ENCODE data around the gene MRPS27. TPM values are rescaled to one million over a fixed set of nuclear protein-coding genes. Genes with fewer than 3 reads are reported as not detected.

Gene MRPS27
- total RNA-seq, 1 donor from 2014 or later: 57.7 TPM

GRCh38 chr5:72185496-72186329 is 134.3 kb downstream of the MRPS27 start:
- TF ChIP-seq CTCF (IDR thresholded peaks at IDR 0.05): no peak
- H3K27ac Mint-ChIP-seq (ENCODE audit: unreplicated experiment): peak overlapping the region; percentile 23

GRCh38 chr5:72184408-72184807 is 135.6 kb downstream of the MRPS27 start:
- H3K27me3 Mint-ChIP-seq (ENCODE audit: unreplicated experiment): no peaks in the 10 kb centered on the region
- no peak overlapping the region for H3K4me3 Mint-ChIP-seq (ENCODE audit: unreplicated experiment)
- no peak for TF ChIP-seq CTCF (IDR thresholded peaks at IDR 0.05)
- H3K27ac Mint-ChIP-seq (ENCODE audit: unreplicated experiment): no peak overlapping the region
- H3K4me1 Mint-ChIP-seq (ENCODE audit: unreplicated experiment): peaks cover 31% of the 10 kb centered on the region
- no peak for DNase-seq (ENCODE audit: extremely low spot score, unreplicated experiment)
- H3K36me3 Mint-ChIP-seq (ENCODE audit: unreplicated experiment): peaks cover 58% of the 10 kb centered on the region
- H3K9me3 Mint-ChIP-seq (ENCODE audit: unreplicated experiment): no peaks in the 10 kb centered on the region

More at GRCh38 chr5:72185496-72186329, 134.3 kb downstream of the MRPS27 start:
- Mint-ChIP-seq H3K9me3 (ENCODE audit: unreplicated experiment) (no peaks in the 10 kb centered on the region), H3K36me3 (ENCODE audit: unreplicated experiment) (peaks cover 68% of the 10 kb centered on the region), H3K27me3 (ENCODE audit: unreplicated experiment) (no peaks in the 10 kb centered on the region), H3K4me1 (ENCODE audit: unreplicated experiment) (peaks cover 18% of the 10 kb centered on the region), H3K4me3 (ENCODE audit: unreplicated experiment) (no peak overlapping the region)
- DNase-seq (ENCODE audit: extremely low spot score, unreplicated experiment): no peak

GRCh38 chr5:72183101-72183520 is 136.9 kb downstream of the MRPS27 start:
- H3K4me1 Mint-ChIP-seq (ENCODE audit: unreplicated experiment): peaks cover 42% of the 10 kb centered on the region
- no peak for DNase-seq (ENCODE audit: extremely low spot score, unreplicated experiment)
- H3K9me3 Mint-ChIP-seq (ENCODE audit: unreplicated experiment): no peaks in the 10 kb centered on the region
- peaks cover 49% of the 10 kb centered on the region for H3K36me3 Mint-ChIP-seq (ENCODE audit: unreplicated experiment)
- no peak for TF ChIP-seq CTCF (IDR thresholded peaks at IDR 0.05)
- no peaks in the 10 kb centered on the region for H3K27me3 Mint-ChIP-seq (ENCODE audit: unreplicated experiment)
- no peak overlapping the region for H3K4me3 Mint-ChIP-seq (ENCODE audit: unreplicated experiment)
- peak overlapping the region; percentile 36 for H3K27ac Mint-ChIP-seq (ENCODE audit: unreplicated experiment)

GRCh38 chr5:72182686-72183085 is 137.4 kb downstream of the MRPS27 start:
- TF ChIP-seq CTCF (IDR thresholded peaks at IDR 0.05): no peak
- H3K4me1 Mint-ChIP-seq (ENCODE audit: unreplicated experiment): peaks cover 45% of the 10 kb centered on the region
- DNase-seq (ENCODE audit: extremely low spot score, unreplicated experiment): no peak
- H3K36me3 Mint-ChIP-seq (ENCODE audit: unreplicated experiment): peaks cover 46% of the 10 kb centered on the region
- H3K4me3 Mint-ChIP-seq (ENCODE audit: unreplicated experiment): no peak overlapping the region
- H3K27ac Mint-ChIP-seq (ENCODE audit: unreplicated experiment): peak overlapping the region; percentile 73
- H3K27me3 Mint-ChIP-seq (ENCODE audit: unreplicated experiment): no peaks in the 10 kb centered on the region
- H3K9me3 Mint-ChIP-seq (ENCODE audit: unreplicated experiment): no peaks in the 10 kb centered on the region

GRCh38 chr5:72180925-72181324 is 139.1 kb downstream of the MRPS27 start:
- no peak for DNase-seq (ENCODE audit: extremely low spot score, unreplicated experiment)
- Mint-ChIP-seq H3K9me3 (ENCODE audit: unreplicated experiment) (no peaks in the 10 kb centered on the region), H3K27ac (ENCODE audit: unreplicated experiment) (peak overlapping the region; percentile 97), H3K36me3 (ENCODE audit: unreplicated experiment) (peaks cover 32% of the 10 kb centered on the region), H3K4me3 (ENCODE audit: unreplicated experiment) (no peak overlapping the region), H3K4me1 (ENCODE audit: unreplicated experiment) (peaks cover 57% of the 10 kb centered on the region), H3K27me3 (ENCODE audit: unreplicated experiment) (no peaks in the 10 kb centered on the region)
- no peak for TF ChIP-seq CTCF (IDR thresholded peaks at IDR 0.05)

Measured in osteocyte (in vitro differentiated cells).